CD4-positive, alpha-beta T cell treated with Interleukin-17A for 4 hours (primary cell): Measurements from ENCODE around the gene ABL1.

Source experiments
- DNase-seq: peaks from one replicate; pipeline ENCODE4 v3.0.0-alpha.2; 2020; ENCODE audit warnings: mixed read lengths

The ABL1 gene

DNA sequence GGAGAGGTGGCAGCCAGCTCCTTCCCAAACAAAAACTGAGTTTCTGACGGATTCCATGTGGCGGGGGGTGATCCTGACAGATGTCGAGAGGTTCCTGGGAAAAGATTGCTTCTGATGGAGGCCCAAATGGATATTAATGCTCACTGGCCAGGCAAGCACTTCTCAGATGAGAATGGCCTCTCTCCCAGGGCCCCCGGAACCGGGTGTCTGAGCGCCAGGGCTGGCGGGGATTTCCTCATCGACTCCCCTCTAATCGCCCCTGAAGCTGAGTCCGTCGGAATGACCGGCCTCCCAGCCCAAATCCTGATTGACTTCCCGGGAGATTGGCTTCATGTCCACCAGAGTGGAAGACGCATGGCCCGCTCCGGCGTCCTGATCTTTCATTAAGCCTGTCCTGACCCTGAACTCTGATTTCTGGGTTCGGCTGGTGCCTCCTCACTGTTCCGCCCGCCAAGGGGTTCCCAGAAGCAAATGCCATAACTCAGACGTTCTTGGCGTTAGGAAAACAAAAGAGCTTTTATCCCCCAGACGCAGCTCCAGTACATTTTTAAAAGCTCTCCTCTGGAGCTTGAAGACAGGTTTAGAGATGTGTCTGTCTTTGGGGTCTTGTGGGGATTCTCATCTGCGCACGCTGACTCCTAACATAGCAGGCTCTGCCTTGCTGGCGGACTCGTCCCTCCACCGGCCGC is 86.4 kb downstream of the ABL1 start:
- no peak for DNase-seq

DNA sequence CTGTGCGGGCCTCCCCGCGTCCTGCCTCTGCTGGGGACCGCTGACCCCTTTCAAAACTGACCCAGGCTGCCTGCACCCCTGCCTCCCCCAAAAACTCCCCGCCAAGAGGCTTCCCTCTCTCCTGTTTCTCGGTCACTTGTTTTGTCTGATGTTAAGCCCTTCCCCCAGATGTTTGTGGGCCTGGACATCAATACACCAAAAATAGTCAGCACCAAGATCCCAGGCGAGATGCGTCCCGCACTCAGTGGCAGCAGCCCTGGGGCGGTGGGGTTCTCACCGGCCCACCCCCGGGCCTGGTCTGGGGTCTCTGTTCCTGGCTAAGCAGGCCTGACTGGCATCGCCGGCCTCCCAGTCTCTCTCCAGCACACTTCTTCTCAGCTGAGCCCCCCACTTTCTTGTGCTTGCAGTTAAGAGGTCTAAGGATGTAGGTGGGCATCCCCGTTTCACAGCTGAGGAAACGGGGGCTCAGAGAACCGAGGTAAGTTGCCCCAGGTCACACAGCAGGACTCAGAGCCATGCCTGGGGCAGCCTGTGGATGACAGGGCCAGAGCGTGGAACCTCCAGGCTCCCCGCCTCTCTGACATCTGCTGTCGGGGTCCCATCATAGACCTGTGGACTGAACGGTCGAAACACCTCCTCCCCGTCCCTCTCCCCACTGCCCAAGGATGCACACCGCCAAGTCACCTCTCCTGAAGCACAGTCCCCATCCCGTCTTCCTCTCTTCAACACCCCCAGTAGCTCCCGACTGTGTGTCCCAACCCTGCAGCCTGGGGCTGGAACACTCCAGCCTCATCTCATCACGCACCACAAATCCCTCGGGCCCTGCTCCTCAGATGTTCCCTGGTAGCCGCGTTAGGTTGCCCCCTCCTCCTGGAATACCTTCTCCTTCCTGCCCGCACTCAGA is 87.2 kb downstream of the ABL1 start:
- DNase-seq, result no peak

DNA sequence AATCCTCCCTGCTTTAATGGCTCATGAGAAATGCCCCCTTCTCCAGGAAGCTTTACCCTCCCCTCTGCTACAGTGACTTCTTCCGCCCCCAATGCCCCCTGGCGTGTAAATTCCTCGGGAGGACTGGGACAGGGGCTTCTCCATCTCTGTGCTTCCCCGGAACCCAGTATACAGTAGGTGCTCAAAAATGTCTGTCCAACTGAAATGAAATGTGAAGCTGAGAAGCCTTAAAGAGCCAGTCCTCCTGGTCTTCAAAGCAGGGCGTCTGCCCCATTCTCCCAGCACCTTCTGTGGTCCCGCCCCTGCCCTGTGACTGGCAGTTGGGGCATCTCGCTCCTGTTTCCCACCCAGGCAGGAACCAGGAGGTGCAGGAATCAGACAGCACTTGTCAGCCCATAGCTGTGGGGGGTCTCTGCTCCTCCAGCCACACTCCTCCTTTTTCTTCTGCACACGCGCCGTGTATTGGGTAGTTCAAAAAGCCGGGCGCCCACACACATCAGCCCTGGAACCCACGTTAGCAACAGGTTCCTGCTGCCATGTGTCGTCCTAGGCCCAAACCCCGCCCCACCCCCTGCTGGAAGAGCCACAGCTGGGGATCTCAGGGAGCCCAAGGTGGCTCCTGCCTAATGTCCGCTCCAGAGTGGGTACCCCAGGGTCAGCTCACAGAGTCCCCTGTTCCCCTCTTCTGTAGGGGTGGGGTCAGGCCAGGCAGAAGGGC is 88.0 kb downstream of the ABL1 start:
- DNase-seq, result no peak

DNA sequence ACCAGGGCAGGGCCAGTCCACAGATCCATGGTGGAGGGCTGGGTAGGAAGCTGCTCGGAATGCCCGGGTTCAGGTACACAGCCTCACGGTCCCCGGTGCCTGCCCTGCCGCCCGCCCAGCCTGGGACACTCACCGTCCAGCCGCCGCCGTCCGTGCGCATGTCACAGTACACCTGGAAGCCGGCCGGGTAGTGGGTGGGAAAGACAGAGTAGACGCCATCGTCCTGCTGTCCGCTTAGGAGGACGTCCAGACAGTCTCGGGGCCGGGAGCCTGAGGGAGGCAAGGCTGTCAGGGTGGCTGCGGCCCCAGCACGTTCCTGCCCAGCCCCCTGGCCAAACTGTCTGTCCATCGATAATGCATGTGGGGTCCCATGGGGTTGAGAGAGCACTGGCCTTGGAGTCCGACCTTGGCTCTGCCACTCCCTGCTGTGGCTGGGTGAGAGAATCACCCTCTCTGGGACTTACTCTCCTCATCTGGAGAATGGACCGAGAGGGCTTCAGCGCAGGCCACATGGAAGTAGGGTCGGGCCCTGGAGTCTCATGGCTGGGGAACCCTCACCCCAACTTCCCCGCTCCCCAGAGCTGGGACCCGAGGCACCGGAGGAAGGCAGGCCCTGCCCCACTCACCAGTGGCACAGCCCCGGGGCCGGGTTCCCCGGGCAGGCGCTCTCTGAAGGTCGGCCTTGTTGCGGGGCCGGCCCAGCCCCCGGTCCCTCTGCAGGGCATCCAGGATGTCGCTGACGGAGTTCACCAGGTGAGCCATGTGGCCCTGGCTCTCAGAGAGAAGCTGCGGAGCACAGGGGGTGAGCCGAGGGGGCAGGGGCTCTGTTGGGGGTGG is 88.8 kb downstream of the ABL1 start:
- no peak for DNase-seq

DNA sequence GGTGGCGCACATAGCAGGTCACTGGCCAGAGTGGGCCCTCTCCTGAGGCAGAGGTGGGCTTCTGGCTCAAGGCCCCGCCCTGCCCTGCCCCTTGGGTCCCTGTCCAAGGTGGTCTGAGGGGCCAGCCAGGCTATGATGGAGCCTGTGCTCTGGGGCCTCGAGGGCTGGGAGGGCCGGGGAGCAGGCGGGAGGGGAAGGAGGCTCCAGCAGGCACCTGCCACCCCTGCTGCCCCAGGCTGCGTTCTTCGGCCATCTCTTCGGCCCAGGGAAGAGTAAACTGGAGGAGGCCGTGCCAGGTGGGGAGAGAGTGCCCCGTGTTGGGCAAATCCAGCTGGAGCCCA is 89.4 kb downstream of the ABL1 start:
- DNase-seq, result no peak

DNA sequence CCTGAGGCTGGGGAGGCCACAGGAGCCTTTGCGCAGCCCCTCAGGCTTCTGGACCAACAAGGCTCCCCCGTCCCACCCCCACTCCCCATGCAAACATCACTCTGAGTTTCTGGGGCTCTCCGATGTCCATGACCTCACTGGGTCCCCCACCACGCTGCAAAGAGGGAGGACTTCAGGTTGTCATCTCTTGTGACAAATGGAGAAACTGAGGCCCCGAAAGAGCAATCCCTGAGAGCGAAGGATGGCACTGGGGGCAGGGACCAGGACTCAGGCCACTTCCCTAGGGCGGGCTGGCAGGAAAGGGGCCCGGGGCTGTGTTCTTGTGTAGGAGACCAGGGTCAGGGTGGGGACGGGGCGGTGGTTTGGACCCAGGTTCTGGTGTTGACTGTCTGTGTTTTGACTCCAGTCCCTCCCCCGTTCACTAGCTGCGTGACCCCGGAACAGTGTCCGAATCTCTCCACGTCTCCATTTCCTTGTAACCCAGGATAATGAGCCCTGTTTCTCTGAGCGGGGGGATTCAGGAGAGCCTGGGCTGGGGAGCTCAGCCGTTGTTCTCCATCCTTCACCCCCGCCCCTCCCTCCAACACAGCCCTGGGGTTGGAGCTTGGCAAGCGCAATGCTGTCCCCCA is 90.1 kb downstream of the ABL1 start:
- DNase-seq, result no peak

DNA sequence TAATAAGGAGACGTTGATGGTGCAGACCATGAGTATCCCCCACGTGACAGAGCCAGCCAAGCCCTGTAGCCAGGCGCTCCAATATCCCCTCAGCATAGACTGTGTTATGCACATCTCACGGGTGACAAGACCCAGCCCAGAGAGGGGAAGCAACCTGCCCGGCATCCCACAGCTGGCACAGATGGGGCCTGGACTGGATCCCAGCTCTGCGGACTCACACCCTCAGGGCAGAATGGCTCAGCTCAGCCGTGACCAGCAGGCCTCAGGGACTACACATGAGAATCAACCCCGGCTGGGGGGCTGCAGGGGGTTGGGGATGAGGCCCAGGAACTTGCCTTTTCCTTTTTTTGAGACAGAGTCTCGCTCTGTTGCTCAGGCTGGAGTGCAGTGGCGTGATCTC is 92.3 kb downstream of the ABL1 start:
- DNase-seq, result no peak

DNA sequence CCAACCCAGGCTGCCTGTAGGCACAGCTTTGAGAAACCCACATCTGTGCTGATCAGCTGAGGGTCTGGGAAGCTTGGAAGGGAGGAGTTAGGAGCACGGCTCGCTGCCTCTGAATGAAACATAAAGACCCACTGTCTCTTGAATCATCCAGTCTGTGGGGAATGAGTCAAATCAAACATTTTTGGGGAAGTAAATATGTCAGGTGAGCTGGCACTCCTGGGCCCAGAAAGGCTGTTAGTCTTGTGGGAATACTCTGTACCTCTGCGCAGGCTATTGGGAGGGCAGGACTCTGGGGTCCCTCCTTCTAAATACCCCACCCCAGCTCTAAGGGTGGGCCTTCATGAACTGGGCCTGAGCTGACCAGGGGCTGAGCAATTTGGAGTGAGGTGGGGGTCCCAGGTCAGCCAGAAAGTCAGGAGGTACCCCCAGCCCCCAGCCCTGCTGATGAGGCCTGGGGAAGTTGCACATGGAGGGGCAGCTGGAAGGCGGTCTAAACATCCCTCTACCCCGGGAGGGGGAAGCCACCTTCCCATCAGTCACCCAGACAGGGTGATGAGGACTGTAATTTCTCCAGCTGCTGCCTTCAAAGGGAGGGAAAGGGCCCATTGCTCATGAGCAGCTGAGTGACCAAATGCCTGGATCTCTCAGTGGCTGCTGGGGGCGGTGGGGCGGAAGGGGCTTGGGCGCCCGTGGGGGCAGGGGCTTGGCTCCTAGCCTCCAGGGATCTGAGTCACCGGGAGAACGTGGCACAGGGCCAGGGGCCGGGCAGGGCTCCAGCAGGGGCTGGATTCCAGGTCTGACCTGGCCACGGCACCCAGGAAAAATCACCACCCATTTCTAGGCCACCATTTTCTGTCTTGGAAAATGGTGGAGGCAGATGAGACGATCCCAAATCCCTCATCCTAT is 93.2 kb downstream of the ABL1 start:
- no peak for DNase-seq

DNA sequence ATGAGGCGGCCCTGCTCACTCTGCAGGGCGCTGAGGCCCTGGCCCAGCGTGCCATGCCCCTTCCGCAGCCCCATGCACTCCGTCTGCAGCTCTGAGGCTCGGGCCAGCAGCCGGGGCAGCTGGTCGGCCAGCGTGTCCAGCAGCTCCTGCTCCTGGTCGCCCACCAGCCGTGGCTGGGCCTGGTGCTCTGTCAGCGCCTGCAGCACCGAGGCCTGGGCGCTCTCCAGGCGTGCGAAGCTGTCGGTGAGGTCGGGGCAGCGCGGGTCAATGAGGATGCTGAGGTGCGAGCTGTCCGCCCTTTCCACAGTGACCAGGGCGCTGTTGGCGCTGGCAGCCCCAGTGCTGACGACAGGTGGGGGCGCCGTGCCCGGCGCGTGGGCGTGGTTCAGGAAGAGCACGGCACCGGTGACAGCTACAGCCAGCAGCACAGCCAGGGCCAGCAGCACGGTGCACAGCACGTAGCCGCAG is 94.6 kb downstream of the ABL1 start:
- DNase-seq, result no peak

DNA sequence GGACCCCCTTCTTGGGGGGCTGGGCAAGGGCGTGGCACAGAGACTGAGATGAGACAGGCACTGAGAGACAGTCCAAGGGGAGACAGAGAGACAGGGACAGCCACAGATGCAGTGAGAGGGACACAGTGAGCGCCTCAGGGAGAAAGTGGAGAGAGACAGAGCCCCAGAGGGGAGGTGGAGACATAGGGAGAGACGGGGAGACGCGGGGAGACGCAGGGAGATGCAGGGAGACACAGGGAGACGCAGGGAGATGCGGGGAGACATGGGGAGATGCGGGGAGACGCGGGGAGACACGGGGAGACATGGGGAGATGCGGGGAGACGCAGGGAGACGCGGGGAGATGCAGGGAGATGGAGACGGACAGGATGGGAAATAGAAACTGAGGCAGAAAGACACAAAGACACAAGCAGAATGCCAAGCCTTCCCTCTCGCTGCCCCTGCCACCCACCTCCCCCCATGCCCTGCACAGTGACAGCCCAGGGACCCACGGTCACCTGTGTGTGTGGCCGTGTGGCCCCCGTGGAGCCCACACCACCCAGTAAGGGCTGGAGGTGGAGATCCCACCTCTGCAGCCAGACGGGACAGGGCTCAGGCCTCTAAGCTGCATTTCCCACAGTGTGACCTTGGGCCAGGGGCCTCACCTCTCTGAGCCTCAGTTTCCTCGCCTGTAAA is 95.2 kb downstream of the ABL1 start:
- no peak for DNase-seq

DNA sequence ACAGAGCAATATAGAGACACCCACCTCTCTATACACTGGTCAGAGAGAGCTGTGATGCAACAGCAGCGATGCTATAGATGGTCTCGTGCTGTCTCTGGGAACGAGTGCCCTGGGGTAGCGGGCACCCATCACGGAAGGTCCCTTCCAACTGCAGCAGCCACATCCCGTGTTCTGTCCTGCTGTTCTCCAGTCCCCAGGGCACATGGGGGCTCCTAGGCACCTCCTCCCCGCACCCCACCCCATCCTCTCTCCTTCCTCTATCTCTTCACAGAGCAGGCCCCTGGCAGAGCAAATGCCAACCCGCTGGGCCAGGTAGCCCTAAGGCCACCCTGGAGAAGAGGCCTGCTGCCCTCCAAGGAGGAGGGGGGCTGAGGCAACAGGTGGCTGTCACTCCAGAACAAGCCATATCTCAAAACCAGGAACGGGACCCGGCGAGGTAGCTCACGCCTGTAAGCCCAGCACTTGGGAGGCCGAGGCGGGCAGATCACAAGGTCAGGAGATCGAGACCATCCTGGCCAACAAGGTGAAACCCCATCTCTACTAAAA is 95.8 kb downstream of the ABL1 start:
- no peak for DNase-seq

DNA sequence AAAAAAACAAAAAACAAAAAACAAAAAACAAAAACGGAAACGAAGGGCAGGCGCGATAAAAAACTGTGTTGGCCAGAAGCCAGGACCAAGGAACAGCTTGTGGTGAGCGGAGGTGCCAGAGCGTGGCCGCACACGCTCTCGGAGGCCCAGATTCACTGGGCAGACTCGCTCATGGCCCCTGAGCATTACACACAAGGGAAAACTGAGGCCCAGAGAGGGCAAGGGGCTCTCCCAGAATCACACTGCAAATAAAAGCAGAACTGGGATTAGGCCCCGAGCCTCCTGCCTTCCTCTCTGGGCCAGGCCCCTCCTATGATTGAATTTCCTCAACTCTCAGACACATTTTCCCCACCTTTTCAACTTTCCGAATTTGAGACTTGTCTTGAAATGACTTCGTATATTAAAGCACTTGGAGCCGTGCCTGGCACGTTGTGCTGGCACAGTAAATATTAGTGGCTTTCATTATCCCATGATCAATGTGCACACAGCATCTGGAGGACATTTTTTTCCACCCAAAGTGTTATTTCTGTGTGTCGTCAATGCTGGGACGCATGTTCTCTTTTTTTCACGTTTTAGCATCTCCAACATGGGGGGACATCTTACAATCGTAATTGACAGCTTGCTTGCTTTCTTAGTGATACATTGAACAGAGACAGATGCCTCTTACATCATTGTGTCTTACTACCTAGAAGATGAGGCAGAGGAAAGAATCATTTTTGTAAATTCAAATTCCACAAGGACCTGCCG is 96.6 kb downstream of the ABL1 start:
- no peak for DNase-seq

DNA sequence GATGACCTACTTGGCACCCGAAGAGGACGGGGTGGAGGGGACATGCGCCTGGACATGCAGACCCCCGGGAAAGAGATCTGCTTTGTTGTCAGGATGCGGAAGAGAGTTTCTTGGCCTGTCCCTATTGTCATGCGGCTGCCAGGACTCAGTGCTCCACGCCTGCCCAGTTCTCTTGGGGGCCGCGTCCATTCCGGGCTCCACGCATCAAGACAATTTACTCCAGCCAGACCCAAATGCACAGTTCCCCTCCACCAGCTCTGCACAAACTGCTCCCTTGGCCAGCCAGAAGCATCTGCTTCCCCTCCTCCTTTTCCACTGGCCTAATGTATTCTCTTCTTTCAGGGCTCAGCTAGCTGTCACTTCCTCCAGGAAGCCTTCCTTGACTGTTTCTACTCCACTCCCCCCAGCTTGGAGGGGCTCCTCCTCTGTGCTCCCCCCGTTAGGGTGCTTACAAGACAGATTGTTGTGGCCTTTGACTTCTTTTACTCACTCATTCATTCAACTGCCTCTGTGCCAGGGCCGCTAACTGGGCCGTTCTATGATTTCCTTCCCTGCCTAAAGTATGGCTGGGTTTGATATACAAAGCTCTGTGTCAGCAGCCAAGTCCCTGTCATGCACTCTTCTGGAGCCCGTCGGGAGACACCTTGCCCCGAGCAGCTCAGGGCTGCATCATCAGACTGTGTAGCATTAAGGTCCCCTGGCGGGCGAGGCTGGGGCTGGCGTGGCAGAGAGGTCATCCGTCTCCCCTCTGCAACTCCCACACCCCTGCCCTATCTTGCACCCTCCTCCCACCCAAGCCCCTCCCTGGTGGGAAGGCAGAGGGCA is 97.4 kb downstream of the ABL1 start:
- no peak for DNase-seq

DNA sequence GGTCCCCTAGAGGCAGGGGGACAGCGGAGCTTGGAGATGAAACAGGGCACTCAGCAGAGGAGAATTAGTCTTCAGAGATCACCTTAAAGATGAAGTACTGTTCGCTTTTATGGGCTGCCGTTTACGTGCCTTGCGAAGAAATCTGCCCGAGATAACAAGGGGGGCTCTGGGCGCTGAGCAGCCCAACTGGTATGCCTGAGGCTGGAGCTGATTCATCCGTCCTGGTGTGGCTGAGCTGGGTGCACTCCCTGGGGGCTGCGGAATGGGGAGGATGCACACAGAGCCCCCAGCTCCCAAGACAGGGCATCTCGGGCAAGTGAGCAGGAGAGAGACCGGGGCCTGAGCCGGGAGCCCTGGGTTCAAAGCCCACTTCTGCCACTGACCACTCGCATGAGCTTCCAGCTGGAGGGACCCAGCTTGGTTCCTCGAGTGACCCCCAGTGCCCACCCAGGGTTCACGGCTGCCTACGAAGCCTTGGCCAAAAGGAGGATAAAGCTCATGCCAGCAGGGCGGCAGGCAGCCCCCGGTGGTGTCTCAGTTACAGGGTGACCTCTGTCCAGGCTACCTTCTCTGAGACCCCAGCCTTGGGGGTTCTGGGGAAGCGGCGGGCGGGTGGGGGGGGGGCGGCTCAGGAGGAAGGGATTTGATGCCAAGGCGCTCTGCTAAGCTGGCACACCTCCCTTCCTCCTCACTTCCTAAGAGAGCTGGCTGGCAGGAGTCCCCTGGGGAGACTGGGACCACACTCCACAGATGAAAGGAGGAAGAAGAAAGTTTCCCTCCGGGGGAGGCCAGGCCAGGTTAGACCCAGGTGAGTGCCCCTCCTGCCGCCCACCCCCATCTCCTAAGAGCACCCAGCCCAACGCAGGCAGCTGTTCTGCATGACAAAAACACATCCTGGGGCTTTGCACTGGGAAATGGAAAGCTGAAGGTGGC is 98.3 kb downstream of the ABL1 start:
- no peak for DNase-seq

DNA sequence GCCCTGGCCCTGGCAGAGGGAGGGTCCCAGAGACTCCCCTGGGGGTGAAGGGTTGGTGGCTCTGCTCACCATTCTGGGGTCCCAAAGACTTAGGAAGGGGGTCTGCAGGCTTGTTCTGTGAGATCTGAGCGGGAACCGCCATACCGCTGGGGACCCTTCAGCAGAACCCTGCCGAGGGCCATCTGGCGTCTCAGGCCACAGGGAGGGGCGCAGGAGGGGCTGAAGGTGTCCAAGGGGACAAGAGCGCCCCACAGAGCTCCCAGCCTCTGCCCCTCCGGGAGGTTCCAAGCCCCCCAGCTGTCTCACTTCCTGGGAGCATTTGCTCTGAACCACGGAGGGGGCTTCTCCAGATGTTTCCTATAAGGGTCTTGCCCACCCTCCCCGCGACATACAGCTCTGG is 99.2 kb downstream of the ABL1 start:
- no peak for DNase-seq

DNA sequence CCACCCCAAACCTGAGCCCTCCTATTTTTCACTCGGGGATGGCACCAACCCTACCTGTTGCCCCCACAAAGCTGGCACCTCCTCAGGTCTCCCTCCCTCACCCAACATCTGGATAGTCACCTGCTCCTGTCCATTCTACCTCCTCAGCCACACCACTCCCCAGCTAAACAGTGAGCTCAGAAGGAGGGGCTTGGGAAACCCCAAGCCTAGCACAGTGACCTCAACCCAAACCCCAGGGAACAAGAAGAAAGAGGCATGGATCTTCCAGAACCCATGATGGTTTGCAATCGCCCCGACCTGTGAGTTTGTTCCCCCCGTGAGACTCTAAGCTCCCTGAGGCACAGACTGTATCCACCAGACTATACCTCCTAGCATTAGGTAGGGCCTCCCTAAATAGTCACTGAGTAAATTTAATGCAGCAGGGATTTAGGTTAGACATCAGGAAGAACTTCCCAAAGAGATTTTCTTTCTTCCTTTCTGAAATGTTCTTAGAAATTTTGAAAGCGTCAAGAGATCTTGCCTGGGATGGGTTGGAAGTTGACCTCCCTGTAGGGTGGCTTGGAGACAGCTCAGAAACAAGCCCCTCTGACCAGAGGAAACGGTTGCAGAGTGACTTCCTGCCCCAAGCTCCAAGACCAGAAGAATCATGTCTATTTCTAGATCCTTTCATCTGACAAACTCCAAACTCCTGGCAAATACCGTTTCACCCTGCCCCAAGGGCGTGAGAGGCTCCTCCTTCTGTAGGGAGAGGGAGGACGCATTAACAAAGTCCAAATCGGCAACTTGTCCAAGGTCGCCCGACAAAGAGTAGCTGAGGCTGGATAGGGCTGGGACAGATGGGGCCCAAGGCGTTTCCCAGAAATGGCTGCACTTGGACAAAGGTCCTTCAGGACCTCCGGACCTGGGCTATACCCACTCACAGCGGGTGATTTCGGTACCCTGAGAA is 99.9 kb downstream of the ABL1 start:
- no peak for DNase-seq
